ENCODE measurements around the gene RASGEF1B. TPM values are rescaled to one million over a fixed set of nuclear protein-coding genes. Genes with fewer than 3 reads are reported as not detected.

RASGEF1B gene
- total and polyA plus RNA-seq, 4 donors: 8.9 to 57.4 (median 32.1) TPM

- no peak overlapping the region for H3K4me3 ChIP-seq (ENCODE audit: low read depth in 1 of 3, low read length in 3 of 3)
- TF ChIP-seq RAD21 (IDR thresholded peaks at IDR 0.05): no peak
- TF ChIP-seq, protein P1, sequence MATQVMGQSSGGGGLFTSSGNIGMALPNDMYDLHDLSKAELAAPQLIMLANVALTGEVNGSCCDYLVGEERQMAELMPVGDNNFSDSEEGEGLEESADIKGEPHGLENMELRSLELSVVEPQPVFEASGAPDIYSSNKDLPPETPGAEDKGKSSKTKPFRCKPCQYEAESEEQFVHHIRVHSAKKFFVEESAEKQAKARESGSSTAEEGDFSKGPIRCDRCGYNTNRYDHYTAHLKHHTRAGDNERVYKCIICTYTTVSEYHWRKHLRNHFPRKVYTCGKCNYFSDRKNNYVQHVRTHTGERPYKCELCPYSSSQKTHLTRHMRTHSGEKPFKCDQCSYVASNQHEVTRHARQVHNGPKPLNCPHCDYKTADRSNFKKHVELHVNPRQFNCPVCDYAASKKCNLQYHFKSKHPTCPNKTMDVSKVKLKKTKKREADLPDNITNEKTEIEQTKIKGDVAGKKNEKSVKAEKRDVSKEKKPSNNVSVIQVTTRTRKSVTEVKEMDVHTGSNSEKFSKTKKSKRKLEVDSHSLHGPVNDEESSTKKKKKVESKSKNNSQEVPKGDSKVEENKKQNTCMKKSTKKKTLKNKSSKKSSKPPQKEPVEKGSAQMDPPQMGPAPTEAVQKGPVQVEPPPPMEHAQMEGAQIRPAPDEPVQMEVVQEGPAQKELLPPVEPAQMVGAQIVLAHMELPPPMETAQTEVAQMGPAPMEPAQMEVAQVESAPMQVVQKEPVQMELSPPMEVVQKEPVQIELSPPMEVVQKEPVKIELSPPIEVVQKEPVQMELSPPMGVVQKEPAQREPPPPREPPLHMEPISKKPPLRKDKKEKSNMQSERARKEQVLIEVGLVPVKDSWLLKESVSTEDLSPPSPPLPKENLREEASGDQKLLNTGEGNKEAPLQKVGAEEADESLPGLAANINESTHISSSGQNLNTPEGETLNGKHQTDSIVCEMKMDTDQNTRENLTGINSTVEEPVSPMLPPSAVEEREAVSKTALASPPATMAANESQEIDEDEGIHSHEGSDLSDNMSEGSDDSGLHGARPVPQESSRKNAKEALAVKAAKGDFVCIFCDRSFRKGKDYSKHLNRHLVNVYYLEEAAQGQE (IDR thresholded peaks at IDR 0.05): no peak
- no peak for TF ChIP-seq EGR1 (IDR thresholded peaks at IDR 0.05; ENCODE audit: low read depth in 2 of 2)
- no peak for TF ChIP-seq FOXA2 (IDR thresholded peaks at IDR 0.05)
- TF ChIP-seq, protein P2, sequence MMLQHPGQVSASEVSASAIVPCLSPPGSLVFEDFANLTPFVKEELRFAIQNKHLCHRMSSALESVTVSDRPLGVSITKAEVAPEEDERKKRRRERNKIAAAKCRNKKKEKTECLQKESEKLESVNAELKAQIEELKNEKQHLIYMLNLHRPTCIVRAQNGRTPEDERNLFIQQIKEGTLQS (IDR thresholded peaks at IDR 0.05): no peak
- TF ChIP-seq, protein P3, sequence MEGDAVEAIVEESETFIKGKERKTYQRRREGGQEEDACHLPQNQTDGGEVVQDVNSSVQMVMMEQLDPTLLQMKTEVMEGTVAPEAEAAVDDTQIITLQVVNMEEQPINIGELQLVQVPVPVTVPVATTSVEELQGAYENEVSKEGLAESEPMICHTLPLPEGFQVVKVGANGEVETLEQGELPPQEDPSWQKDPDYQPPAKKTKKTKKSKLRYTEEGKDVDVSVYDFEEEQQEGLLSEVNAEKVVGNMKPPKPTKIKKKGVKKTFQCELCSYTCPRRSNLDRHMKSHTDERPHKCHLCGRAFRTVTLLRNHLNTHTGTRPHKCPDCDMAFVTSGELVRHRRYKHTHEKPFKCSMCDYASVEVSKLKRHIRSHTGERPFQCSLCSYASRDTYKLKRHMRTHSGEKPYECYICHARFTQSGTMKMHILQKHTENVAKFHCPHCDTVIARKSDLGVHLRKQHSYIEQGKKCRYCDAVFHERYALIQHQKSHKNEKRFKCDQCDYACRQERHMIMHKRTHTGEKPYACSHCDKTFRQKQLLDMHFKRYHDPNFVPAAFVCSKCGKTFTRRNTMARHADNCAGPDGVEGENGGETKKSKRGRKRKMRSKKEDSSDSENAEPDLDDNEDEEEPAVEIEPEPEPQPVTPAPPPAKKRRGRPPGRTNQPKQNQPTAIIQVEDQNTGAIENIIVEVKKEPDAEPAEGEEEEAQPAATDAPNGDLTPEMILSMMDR (IDR thresholded peaks at IDR 0.05; ENCODE audit: low read depth, low read length, missing input control): no peak
- TF ChIP-seq YY1 (IDR thresholded peaks at IDR 0.05): no peak
- no peak for TF ChIP-seq ZBTB33 (IDR thresholded peaks at IDR 0.05)
- TF ChIP-seq SP1 (IDR thresholded peaks at IDR 0.05): no peak
- TF ChIP-seq FOXA1 (IDR thresholded peaks at IDR 0.05): no peak
- no peak for TF ChIP-seq RXRA (IDR thresholded peaks at IDR 0.05)
- TF ChIP-seq GABPA (IDR thresholded peaks at IDR 0.05 in 1 of 2, conservative IDR thresholded peaks at IDR 0.05 in 1 of 2): no peak
- TF ChIP-seq NR2F2 (IDR thresholded peaks at IDR 0.05): no peak
- TF ChIP-seq TAF1 (conservative IDR thresholded peaks at IDR 0.05): no peak
- TF ChIP-seq, protein P4, sequence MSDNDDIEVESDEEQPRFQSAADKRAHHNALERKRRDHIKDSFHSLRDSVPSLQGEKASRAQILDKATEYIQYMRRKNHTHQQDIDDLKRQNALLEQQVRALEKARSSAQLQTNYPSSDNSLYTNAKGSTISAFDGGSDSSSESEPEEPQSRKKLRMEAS (IDR thresholded peaks at IDR 0.05): no peak
- no peak for TF ChIP-seq JUND (IDR thresholded peaks at IDR 0.05)
- no peak for TF ChIP-seq HNF4G (IDR thresholded peaks at IDR 0.05)
- no peak for TF ChIP-seq HNF4A (conservative IDR thresholded peaks at IDR 0.05)
- H3K36me3 ChIP-seq (ENCODE audit: control insufficient read depth in 4 of 4, insufficient read depth in 3 of 4, low read depth in 1 of 4, low read length in 3 of 4): no peaks in the 10 kb centered on the region
- peaks cover 0 to 3% (median 0%) of the 10 kb centered on the region in 4 donors for H3K4me1 ChIP-seq (ENCODE audit: control insufficient read depth in 4 of 4, insufficient read depth in 4 of 4, low read length in 3 of 4)
- H3K9ac ChIP-seq (ENCODE audit: low read depth in 1 of 2, low read length in 2 of 2): no peak overlapping the region
- no peak for DNase-seq (ENCODE audit: low spot score)
- 84% methylated on average over 1 of the region's 1 CpG for WGBS
- H3K27me3 ChIP-seq (ENCODE audit: control insufficient read depth in 4 of 4, insufficient read depth in 4 of 4, low read length in 3 of 4): no peaks in the 10 kb centered on the region
- H3K27ac ChIP-seq (ENCODE audit: low read depth in 1 of 2, low read length in 2 of 2): no peak overlapping the region
- H3K9me3 ChIP-seq (ENCODE audit: control insufficient read depth in 4 of 4, low read length in 3 of 4): no peaks in the 10 kb centered on the region
These were observed 26.9 kb upstream of the RASGEF1B start for GRCh38 chr4:81498551-81499099.

All from liver (tissue), 9 donors.